GM19324 (cell line): ENCODE data around the gene JAK2.
A peak's percentile ranks its signal among the peaks of the same experiment; 100 is the strongest.
"Not testable (repeated sequence)": the region's sequence is repeated elsewhere in the genome, so short reads cannot be mapped to it uniquely, and the experiment has no call there.

Experiments used
- ATAC-seq: cut with Tn5 transposase; IDR thresholded peaks from one replicate; pipeline ENCODE4 v1.9.1; 2021; ENCODE audit warnings: mild to moderate bottlenecking, moderate library complexity; ENCODE audit not compliant: unreplicated experiment, low FRiP score

JAK2 gene

GRCh38 chr9:5040730-5041389 lies 55.8 kb downstream of the JAK2 start:
- no peak for ATAC-seq

GRCh38 chr9:5041390-5042115 lies 56.5 kb downstream of the JAK2 start:
- no peak for ATAC-seq

DNA sequence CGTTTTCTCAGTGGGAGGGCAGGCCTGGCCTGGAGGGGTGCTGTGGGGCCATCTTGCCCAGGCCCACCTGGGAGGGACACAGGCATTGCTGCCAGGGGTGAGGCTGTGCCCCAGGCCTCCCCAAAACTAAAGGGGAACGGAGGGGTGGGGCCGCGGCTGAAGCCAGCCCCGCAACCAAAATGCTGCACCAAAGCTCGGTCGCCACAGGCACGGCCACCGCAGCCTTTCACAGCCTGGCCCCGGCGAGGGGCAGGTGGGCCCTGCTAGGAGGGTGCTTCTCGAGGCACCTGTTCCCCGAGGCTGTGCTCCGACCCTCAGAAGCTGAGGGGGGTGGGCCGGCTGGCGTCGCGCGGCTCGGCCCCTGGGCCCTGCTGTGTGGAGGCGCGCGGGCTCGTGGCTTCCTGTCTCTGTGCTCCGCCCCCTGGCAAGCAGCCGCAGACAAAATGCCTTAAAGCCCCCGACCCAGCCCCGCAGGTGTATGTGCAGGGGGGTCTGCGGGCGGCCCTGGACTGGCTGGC lies 57.6 kb downstream of the JAK2 start:
- ATAC-seq: no peak

DNA sequence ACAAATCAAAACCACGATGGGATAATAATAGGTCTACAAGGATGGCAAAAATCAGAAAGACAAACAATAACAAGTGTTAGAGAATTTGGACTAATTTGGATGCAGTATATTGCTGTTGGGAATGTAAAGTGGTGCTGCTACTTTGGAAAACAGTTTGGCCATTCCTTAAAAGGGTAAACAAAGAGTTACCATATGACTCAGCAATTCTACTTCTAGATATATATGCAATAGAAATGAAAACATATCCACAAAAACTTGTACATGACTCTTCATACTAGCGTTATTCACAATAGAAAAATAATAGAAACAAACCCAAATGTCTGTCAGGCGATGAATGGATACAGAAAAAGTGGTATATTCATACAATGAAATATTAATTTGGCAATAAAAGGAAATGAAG lies 58.3 kb downstream of the JAK2 start:
- ATAC-seq: no peak

- ATAC-seq: no peak
Measured at GRCh38 chr9:5044160-5044559, 59.1 kb downstream of the JAK2 start.

DNA sequence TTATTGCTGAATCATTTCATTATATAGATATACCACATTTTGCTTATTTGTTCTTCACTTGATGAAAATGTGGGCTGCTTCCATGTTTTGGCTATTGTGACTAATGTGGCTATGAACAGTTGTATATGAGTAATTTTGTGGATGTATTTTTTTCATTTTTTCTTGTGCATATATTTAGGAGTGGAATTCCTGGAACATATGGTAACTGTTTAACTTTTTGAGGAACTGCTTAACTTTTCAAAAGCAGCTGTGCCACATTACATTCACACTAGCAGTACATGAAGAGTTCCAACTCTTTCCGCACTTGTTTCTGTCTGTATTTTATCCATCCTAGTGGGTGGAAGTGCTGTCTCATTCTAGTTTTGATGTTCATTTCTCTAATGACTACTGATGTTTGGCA lies 67.8 kb downstream of the JAK2 start:
- ATAC-seq: no peak

DNA sequence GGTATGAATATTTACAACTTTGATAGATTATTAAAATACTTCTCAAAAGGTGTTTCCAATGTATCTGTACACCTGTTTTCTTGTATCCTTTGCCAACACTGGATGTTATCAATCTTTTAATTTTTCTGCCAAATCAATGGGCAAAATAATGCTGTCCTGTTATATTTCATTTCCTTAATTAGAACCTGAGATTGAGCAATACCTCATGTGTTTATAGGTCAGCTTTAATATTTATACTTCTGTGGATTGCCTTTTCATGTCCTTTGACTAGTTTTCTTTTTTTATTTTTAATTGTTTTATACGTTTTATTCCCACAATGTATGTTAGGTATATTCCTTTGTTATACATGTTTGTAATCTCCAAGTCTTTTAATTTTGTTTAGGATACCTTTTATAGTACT lies 77.6 kb downstream of the JAK2 start:
- ATAC-seq: no peak

DNA sequence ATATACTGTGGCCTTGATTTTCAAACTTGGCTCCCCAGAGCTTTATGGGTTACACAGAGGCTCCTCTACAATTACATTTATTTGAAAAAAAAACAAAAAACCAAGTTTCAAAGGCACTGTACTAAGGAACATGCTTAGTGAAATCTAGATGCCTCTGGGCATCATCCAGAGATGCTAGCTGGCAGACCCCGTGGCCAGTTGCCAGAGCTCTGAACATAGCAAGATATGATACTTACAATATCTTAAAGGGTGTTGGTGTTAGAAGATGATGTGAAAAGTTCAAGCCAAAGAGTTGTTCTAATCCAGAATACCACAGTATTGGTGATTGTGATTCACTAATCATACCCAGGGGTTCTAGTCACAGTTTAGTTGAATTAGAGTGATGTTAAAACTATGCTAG lies 87.8 kb downstream of the JAK2 start:
- ATAC-seq: peak; percentile 20

- ATAC-seq: peak; percentile 63
Measured at GRCh38 chr9:5073701-5074100, 88.6 kb downstream of the JAK2 start.

DNA sequence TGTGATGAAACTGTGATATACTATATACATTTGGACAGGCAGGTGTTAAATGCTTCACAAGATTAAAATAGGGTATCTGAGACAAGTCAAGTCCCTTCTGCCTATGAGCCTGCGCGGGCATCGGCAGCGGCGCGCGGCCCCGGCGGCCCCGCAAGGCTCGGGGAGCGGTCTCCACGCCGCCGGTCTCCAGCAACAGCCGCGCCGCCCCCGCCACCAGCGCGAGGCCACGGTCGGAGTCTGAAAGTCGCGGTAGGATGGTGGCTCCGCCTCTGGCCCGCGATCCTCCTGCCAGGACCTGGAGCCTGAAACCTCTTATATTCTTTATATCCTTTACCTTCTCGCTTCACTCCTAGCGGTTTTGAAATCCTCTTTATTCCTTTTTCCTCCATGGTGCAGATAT lies 100.9 kb downstream of the JAK2 start:
- no peak for ATAC-seq

DNA sequence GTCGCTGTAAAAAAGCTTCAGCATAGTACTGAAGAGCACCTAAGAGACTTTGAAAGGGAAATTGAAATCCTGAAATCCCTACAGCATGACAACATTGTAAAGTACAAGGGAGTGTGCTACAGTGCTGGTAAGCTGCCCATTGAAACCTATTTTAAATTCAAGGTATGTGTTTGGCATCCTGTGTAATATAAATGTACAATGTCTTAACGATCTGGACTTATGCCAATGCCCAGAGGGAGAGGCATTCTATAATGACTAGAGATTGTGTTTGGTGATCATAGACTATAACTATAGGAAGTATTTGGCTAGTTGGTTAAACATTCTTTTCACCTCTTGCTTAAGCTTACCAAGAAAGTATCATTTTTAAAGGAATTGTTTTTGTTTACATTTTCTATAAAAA lies 104.7 kb downstream of the JAK2 start:
- no peak for ATAC-seq

GRCh38 chr9:5095795-5096194 lies 110.7 kb downstream of the JAK2 start:
- no peak for ATAC-seq

- no peak for ATAC-seq
Measured at GRCh38 chr9:5099466-5099865, 114.4 kb downstream of the JAK2 start.

GRCh38 chr9:5101127-5101526 lies 116.1 kb downstream of the JAK2 start:
- not testable (repeated sequence) for ATAC-seq

DNA sequence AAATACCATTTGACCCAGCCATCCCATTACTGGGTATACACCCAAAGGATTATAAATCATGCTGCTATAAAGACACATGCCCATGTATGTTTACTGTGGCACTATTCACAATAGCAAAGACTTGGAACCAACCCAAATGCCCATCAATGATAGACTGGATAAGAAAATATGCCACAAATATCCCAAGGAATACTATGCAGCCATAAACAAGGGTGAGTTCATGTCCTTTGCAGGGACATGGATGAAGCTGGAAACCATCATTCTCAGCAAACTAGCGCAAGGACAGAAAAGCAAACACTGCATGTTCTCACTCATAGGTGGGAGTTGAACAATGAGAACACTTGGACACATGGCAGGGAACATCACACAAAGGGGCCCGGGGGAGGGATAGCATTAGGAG lies 121.4 kb downstream of the JAK2 start:
- ATAC-seq: not testable (repeated sequence)

- no peak for ATAC-seq
Measured at GRCh38 chr9:5110867-5111681, 126.0 kb downstream of the JAK2 start.

DNA sequence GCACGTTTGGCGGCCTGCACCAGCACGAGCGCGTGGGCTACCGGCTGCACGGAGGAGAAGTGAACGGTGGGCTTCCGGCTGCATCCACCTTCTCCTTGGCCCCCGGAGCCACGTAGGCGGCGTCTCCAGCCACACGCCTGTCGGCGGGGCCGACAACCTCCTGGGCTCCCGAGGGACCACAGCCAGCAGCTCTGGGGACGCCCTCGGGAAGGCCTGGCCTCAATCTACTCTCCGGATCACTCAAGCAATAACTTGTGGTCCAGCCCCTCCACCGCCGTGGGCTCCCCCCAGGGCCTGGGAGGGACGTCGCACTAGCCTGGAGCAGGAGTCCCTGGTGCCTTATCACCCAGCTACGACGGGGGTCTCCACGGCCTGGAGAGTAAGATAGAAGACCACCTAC lies 126.6 kb downstream of the JAK2 start:
- ATAC-seq: no peak

- ATAC-seq: no peak
Measured at GRCh38 chr9:5112109-5112592, 127.1 kb downstream of the JAK2 start.

DNA sequence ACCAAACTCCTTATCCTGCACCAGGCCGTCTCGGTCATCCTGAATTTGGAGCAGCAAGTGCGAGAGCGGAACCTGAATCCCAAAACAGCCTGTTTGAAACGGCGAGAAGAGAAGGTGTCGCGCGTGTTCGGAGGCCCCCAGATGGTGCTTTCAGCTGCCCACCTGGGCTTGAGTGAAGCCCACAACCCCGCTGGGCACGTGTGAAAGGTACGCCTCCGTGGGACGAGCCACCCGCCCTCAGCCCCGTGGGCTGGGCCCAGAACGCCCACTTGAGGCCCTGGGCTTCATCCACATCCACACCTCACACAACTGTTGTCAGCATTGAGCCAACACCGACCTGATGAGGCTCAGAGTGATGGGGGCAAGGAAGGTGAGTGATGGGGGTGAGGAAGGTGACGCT lies 127.6 kb downstream of the JAK2 start:
- no peak for ATAC-seq

- ATAC-seq: no peak
Measured at GRCh38 chr9:5113523-5113922, 128.5 kb downstream of the JAK2 start.
